ENCODE results near the gene NDUFAF7.

- TF ChIP-seq REST (IDR thresholded peaks at IDR 0.05) (no peak), EHMT2 (IDR thresholded peaks at IDR 0.05; ENCODE audit: low read depth) (no peak), POLR2A (IDR thresholded peaks at IDR 0.05; ENCODE audit: low read length) (no peak), CTCF (IDR thresholded peaks at IDR 0.05) (no peak), ZFP36 (IDR thresholded peaks at IDR 0.05; ENCODE audit: borderline replicate concordance, partially characterized antibody) (no peak), RAD21 (conservative IDR thresholded peaks at IDR 0.05 in 1 of 2, IDR thresholded peaks at IDR 0.05 in 1 of 2) (no peak), JUN (IDR thresholded peaks at IDR 0.05) (no peak)
These were observed 874 bp downstream of the NDUFAF7 start for GRCh38 chr2:37232131-37232933.
